HepG2 (cell line): ENCODE data around the gene CBX2. TPM values are rescaled to one million over a fixed set of nuclear protein-coding genes. Genes with fewer than 3 reads are reported as not detected.

Source experiments
- BCL3 ChIP-seq: sonication (generic); formaldehyde crosslinking; IDR thresholded peaks from 2 replicates; pipeline ENCODE4 v1.5.1; 2020; ENCODE audit warnings: mild to moderate bottlenecking, missing genetic modification reagents, moderate library complexity
- GPN1 ChIP-seq: sonication (generic); formaldehyde crosslinking; IDR thresholded peaks from 2 replicates; pipeline ENCODE4 v1.5.1; 2020; ENCODE audit warnings: missing genetic modification reagents, borderline replicate concordance
- HOXA3 ChIP-seq: sonication (generic); formaldehyde crosslinking; IDR thresholded peaks from 2 replicates; pipeline ENCODE4 v1.5.0; 2020; ENCODE audit warnings: missing genetic modification reagents
- KLF12 ChIP-seq: sonication (generic); formaldehyde crosslinking; IDR thresholded peaks from 2 replicates; pipeline ENCODE4 v1.4.0; 2020; ENCODE audit warnings: missing genetic modification reagents, borderline replicate concordance
- NFKBIZ ChIP-seq: IDR thresholded peaks from 2 replicates; pipeline ENCODE4 v1.6.1; 2018; ENCODE audit warnings: missing genetic modification reagents, missing compliant biosample characterization
- PBX3 ChIP-seq: sonication (generic); formaldehyde crosslinking; IDR thresholded peaks from 2 replicates; pipeline ENCODE4 v1.8.1; 2023; ENCODE audit warnings: missing genetic modification reagents, inconsistent platforms, borderline replicate concordance
- PRPF4 ChIP-seq: fragments of 200-400 bp; formaldehyde crosslinking; IDR thresholded peaks from 2 replicates; pipeline ENCODE4 v1.6.1; 2016; ENCODE audit warnings: low read length, low read depth; ENCODE audit not compliant: poor library complexity, severe bottlenecking
- SP1 ChIP-seq, 2 experiments: fragments of 450-650 bp in 1 of 2; sonication (generic) in 1 of 2; formaldehyde crosslinking in 1 of 2; IDR thresholded peaks; 2 replicates each; pipeline versions ENCODE4 v1.4.0 to v1.6.1; 2016 to 2020; ENCODE audit warnings: missing genetic modification reagents in 1 of 2
- TARDBP ChIP-seq: sonication (generic); formaldehyde crosslinking; IDR thresholded peaks from 2 replicates; pipeline ENCODE4 v1.8.0; 2022; ENCODE audit warnings: mild to moderate bottlenecking, missing genetic modification reagents
- ZIK1 ChIP-seq: sonication (generic); formaldehyde crosslinking; IDR thresholded peaks from 2 replicates; pipeline ENCODE4 v1.5.0; 2020; ENCODE audit warnings: mild to moderate bottlenecking, low read depth, missing genetic modification reagents, borderline replicate concordance
- ZMYM3 ChIP-seq: sonication (generic); formaldehyde crosslinking; IDR thresholded peaks from 2 replicates; pipeline ENCODE4 v1.5.1; 2020; ENCODE audit warnings: mild to moderate bottlenecking, missing genetic modification reagents
- ZNF230 ChIP-seq: sonication (generic); formaldehyde crosslinking; IDR thresholded peaks from 2 replicates; pipeline ENCODE4 v1.4.0; 2020; ENCODE audit warnings: mild to moderate bottlenecking, missing genetic modification reagents
- ZNF232 ChIP-seq: sonication (generic); formaldehyde crosslinking; IDR thresholded peaks from 2 replicates; pipeline ENCODE4 v1.4.0; 2020; ENCODE audit warnings: missing genetic modification reagents, borderline replicate concordance
- ZNF766 ChIP-seq: sonication (generic); formaldehyde crosslinking; IDR thresholded peaks from 2 replicates; pipeline ENCODE4 v1.5.0; 2020; ENCODE audit warnings: missing genetic modification reagents, borderline replicate concordance
- polyA plus RNA-seq, 8 experiments: library from polyadenylated mRNA; depleted of rRNA in 3 of 8; stranded (reverse) in 7 of 8; unstranded in 1 of 8; fragments of >200 nt; fragmentation: Illumina TruSeq in 4 of 8; extraction: Trizol in 4 of 8; gene quantifications; 2 replicates each; pipeline versions ENCODE4 v1.2.1 to v1.2.3, GENCODE V29; 2011 to 2016; ENCODE audit warnings: low read depth in 4 of 8, missing spikeins in 1 of 8, mixed read lengths in 1 of 8; ENCODE audit not compliant: insufficient read depth in 1 of 8
- total RNA-seq, 5 experiments: library from RNA; depleted of rRNA; stranded (reverse); fragments of >200 nt; fragmentation: Illumina TruSeq; extraction: Trizol; gene quantifications; 2 replicates each; pipeline ENCODE4 v1.2.3, GENCODE V29; 2016; ENCODE audit warnings: low read depth in 1 of 5
- TF ChIP-seq, protein P1 (sequence below): sonication (generic); formaldehyde crosslinking; IDR thresholded peaks from 2 replicates; pipeline ENCODE4 v1.5.1; 2020; ENCODE audit warnings: mild to moderate bottlenecking, missing genetic modification reagents, borderline replicate concordance
- TF ChIP-seq, protein P2 (sequence below): sonication (generic); formaldehyde crosslinking; IDR thresholded peaks from 2 replicates; pipeline ENCODE4 v1.4.0; 2020; ENCODE audit warnings: mild to moderate bottlenecking, missing genetic modification reagents
- TF ChIP-seq, protein P3 (sequence below): sonication (generic); formaldehyde crosslinking; IDR thresholded peaks from 2 replicates; pipeline ENCODE4 v1.5.1; 2020; ENCODE audit warnings: mild to moderate bottlenecking, missing genetic modification reagents
- TF ChIP-seq, protein P4 (sequence below): sonication (generic); formaldehyde crosslinking; IDR thresholded peaks from 2 replicates; pipeline ENCODE4 v1.5.0; 2020; ENCODE audit warnings: missing genetic modification reagents, mild to moderate bottlenecking, borderline replicate concordance

CBX2 gene
- total and polyA plus RNA-seq, 2 of the 13 experiments (the other 11 are each of a cell fraction or from before 2014, with no cell fraction given): 14.5 to 31.1 TPM

DNA sequence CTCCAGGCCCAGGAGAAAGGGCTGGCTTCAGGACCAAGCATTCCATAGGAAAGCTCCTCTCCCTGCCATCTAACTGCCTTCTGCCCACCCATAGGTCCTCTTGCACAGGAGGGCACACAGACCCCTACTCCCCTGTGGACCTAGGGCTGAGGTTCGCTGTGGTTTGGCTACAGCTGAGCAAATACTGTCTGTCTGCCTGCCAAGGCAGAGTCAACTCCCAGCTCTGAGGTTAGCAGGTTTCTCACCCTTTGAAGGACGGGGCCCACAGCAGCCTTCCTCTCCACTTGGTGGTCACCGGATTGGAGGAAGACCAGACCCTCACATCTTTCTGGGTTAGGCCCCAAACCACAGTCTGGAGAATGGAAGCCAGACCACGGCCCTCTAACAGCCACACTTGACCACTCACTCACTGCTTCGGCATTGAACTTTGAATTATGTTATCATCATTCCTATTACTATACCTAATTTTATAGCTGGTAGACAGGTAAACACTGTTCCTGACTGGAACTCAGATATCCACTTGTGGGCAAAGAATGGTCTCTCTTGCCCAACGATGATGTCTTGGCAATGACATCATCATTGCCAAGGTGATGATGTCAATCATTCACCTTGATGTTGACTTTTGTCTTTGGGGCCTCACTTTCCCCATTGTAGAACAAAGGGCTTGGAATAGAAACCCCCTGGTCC, 47.1 kb downstream of the CBX2 start (continued):
- TF ChIP-seq NFKBIZ (CRISPR knock-in tag): no peak
- no peak for TF ChIP-seq TARDBP
- TF ChIP-seq, protein P1, sequence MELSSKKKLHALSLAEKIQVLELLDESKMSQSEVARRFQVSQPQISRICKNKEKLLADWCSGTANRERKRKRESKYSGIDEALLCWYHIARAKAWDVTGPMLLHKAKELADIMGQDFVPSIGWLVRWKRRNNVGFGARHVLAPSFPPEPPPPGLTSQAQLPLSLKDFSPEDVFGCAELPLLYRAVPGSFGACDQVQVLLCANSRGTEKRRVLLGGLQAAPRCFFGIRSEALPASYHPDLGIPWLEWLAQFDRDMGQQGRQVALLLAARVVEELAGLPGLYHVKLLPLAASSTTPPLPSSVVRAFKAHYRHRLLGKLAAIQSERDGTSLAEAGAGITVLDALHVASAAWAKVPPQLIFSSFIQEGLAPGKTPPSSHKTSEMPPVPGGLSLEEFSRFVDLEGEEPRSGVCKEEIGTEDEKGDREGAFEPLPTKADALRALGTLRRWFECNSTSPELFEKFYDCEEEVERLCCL: no peak
- peak; percentile 45; the same call in 1 of the 2 replicates for TF ChIP-seq HOXA3
- TF ChIP-seq ZNF232 (CRISPR knock-in tag): peak; percentile 10; the same call in 1 of the 2 replicates
- TF ChIP-seq, protein P2, sequence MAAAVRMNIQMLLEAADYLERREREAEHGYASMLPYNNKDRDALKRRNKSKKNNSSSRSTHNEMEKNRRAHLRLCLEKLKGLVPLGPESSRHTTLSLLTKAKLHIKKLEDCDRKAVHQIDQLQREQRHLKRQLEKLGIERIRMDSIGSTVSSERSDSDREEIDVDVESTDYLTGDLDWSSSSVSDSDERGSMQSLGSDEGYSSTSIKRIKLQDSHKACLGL: no peak
- TF ChIP-seq PBX3 (CRISPR knock-in tag): no peak
- TF ChIP-seq BCL3 (CRISPR knock-in tag): no peak
- TF ChIP-seq GPN1: no peak
- TF ChIP-seq, protein P3, sequence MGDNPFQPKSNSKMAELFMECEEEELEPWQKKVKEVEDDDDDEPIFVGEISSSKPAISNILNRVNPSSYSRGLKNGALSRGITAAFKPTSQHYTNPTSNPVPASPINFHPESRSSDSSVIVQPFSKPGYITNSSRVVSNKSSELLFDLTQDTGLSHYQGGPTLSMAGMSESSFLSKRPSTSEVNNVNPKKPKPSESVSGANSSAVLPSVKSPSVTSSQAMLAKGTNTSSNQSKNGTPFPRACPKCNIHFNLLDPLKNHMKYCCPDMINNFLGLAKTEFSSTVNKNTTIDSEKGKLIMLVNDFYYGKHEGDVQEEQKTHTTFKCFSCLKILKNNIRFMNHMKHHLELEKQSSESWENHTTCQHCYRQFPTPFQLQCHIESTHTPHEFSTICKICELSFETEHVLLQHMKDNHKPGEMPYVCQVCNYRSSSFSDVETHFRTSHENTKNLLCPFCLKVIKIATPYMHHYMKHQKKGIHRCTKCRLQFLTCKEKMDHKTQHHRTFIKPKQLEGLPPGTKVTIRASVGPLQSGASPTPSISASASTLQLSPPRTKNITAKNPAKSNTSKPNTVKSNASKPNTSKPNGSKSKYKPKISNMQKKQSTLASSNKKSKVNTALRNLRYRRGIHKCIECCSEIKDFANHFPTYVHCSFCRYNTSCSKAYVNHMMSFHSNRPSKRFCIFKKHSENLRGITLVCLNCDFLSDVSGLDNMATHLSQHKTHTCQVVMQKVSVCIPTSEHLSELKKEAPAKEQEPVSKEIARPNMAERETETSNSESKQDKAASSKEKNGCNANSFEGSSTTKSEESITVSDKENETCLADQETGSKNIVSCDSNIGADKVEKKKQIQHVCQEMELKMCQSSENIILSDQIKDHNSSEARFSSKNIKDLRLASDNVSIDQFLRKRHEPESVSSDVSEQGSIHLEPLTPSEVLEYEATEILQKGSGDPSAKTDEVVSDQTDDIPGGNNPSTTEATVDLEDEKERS (CRISPR knock-in tag): no peak
- TF ChIP-seq ZNF766 (CRISPR knock-in tag): 0 out of 2 replicates have a peak, but pooled peaks have one; percentile 44
- 0 out of 2 replicates have a peak, but pooled peaks have one; percentile 10 for TF ChIP-seq ZMYM3 (CRISPR knock-in tag)
- TF ChIP-seq SP1 (IDR thresholded peaks at IDR 0.05): no peak
- TF ChIP-seq SP1 (CRISPR knock-in tag; IDR thresholded peaks at IDR 0.05): no peak
- TF ChIP-seq KLF12 (CRISPR knock-in tag): no peak
- TF ChIP-seq ZIK1 (CRISPR knock-in tag): no peak
- TF ChIP-seq ZNF230 (CRISPR knock-in tag): no peak
- TF ChIP-seq, protein P4, sequence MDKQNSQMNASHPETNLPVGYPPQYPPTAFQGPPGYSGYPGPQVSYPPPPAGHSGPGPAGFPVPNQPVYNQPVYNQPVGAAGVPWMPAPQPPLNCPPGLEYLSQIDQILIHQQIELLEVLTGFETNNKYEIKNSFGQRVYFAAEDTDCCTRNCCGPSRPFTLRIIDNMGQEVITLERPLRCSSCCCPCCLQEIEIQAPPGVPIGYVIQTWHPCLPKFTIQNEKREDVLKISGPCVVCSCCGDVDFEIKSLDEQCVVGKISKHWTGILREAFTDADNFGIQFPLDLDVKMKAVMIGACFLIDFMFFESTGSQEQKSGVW (CRISPR knock-in tag): no peak
- no peak for TF ChIP-seq PRPF4
